ENCODE measurements around the gene DROSHA.

The DROSHA gene

DNA sequence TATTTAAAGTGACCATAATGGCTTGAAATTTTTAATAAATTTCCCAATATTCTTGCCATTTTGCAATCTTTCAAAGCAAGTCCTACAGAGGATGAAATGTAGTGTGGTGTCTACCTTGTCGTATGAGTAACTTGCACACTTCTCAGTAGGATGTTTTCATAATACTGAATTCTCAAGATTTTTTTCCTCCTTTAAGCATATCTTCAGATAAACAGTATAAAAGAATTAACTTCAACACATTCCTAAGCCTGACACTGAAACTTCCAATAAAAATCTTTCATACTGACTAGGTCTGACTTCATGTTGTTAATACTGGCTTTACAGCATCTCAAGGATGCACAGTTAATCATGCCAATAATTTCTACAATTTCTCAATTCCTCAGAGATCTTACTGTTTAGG lies 62.0 kb downstream of the DROSHA start:
- no peak for DNase-seq (ENCODE audit: low spot score)

- no peak for DNase-seq (ENCODE audit: low spot score)
Measured at GRCh38 chr5:31469466-31469865, 62.4 kb downstream of the DROSHA start.

DNA sequence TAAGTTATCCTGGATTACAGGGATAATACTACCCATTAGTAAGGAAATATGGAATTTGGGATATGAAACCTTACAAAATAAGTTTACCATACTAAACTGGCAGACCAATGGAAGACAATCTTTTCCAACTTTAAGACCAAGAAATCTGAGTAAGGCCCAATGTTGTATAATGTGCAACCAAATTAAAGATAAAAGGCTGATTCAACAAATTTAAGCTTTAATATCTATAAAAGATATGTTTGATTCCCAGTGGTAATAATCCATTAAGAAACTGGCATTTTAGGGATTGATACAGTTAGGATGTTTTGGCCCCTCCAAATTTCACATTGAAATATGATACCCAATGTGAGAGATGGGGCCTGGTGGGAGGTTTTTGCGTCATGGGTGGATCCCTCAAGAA lies 66.6 kb downstream of the DROSHA start:
- no peak for DNase-seq (ENCODE audit: low spot score)

GRCh38 chr5:31464081-31464480 lies 67.8 kb downstream of the DROSHA start:
- DNase-seq (ENCODE audit: low spot score) = no peak

- DNase-seq (ENCODE audit: low spot score) = no peak
Measured at GRCh38 chr5:31463351-31463750, 68.5 kb downstream of the DROSHA start.

DNA sequence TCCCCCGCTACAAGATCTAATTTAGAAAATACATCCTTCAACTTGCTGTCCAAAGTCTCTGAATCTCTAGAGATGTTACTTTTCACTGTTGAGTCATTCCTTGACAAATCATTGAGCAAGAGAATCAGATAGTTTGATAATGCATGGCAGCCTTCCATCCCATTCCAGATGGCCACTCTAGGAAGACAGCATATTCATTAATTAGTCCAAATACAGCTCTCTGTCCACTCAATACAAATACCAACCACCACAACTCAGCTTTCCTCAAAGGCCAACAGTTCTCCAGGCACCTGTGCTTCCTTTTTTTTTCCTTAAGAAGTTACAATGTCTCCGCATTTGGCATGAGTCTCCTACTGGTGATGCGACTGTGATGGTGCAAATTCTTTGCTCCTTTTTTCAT lies 72.3 kb downstream of the DROSHA start:
- DNase-seq (ENCODE audit: low spot score) = no peak

DNA sequence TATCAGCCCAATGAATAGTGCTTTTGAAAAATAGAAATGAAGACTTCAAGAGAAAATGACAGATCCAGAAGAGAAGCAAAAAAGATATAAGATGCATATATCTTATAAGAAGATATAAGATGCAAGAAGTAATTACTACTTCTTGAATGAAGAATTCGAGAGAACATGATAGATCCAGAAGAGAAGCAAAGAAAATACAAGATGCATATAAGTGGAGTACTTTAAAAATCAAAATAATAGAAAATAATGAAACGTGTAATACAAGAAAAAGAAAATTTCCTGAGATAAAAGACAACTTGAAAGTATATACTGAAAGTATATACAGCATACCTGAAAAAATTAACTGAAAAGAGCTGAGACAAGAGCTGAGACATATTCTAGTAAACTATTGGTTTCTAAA lies 76.7 kb downstream of the DROSHA start:
- no peak for DNase-seq (ENCODE audit: low spot score)

- no peak for DNase-seq (ENCODE audit: low spot score)
Measured at GRCh38 chr5:31453522-31453921, 78.4 kb downstream of the DROSHA start.

DNA sequence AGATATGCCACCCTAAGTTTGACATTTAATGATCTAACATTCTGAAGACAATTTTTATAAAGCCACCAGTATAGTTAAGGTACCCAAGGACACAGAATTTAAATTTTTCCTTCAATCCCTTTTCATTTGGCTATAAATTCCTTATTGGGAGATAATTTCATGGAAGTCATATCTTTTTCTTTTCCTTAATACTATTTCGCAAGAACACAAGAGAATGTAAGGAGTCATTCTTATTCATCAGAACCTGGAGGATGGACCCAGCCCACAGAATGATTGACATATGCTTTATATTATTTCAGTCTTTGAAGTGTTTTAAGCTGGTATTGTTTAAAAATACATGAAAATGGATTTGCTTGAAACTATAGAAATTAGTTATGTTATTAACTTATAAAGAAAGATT lies 79.6 kb downstream of the DROSHA start:
- DNase-seq (ENCODE audit: low spot score) = no peak

DNA sequence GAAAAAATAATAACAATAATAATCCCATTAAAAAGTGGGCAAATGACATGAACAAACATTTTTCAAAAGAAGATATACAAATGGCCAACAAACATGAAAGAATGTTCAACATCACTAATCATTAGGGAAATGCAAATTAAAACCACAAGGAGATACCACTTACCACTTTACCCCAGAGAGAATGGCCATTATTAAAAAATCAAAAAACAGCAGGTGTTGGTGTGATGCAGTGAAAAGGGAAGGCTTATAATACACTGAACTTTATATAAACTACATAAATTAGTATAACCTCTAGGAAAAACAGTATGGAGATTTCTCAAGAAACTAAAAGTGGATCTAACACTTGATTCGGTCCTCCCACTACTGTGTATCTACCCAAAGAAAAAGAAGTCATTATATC lies 81.9 kb downstream of the DROSHA start:
- no peak for DNase-seq (ENCODE audit: low spot score)

DNA sequence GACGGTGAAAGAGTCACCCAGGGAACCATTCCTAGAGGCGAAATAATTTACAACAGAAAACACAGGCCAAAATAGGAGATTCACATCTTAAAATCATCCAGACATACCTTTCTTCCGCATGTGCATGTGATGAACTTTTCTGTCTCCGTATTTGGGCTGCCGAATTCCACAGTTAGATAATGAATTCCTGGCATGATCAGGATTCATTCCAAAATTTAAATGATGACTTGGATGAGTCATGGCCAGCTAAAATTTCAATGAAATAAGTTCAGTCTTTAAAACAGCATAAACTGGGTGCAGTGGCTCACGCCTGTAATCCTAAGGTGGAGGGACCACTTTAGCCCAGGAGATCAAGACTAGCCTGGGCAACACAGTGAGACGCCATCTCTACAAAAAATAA lies 82.7 kb downstream of the DROSHA start:
- DNase-seq (ENCODE audit: low spot score) = no peak

- no peak for DNase-seq (ENCODE audit: low spot score)
Measured at GRCh38 chr5:31445041-31445600, 86.8 kb downstream of the DROSHA start.

GRCh38 chr5:31443572-31443971 lies 88.3 kb downstream of the DROSHA start:
- no peak for DNase-seq (ENCODE audit: low spot score)

- DNase-seq (ENCODE audit: low spot score) = no peak
Measured at GRCh38 chr5:31442058-31442745, 89.7 kb downstream of the DROSHA start.

DNA sequence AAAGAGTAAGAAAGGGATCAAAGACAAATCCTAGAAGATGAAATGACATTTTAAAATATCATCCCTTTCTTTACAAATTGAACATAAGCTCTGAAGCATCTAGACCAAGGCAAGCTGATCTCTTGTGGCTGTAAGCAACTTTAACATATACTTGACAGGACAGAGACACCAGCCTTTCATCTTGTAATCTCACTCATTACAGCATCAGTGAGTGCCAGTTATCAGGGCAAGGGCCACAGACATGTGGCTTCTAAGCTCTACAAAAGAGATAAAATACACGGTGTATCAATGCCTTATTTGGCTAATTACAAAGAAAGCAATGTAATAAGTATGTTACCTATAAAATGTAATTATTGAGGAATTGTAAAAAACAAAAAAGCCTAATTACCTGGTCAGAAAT lies 95.0 kb downstream of the DROSHA start:
- no peak for DNase-seq (ENCODE audit: low spot score)

GRCh38 chr5:31435730-31436129 lies 96.2 kb downstream of the DROSHA start:
- no peak for DNase-seq (ENCODE audit: low spot score)

GRCh38 chr5:31434898-31435297 lies 97.0 kb downstream of the DROSHA start:
- DNase-seq (ENCODE audit: low spot score) = no peak

- no peak for DNase-seq (ENCODE audit: low spot score)
Measured at GRCh38 chr5:31433229-31433628, 98.7 kb downstream of the DROSHA start.

- no peak for DNase-seq (ENCODE audit: low spot score)
Measured at GRCh38 chr5:31427724-31428309, 104.1 kb downstream of the DROSHA start.

GRCh38 chr5:31427013-31427723 lies 104.7 kb downstream of the DROSHA start:
- no peak for DNase-seq (ENCODE audit: low spot score)

GRCh38 chr5:31421806-31422586 lies 109.9 kb downstream of the DROSHA start:
- no peak for DNase-seq (ENCODE audit: low spot score)

DNA sequence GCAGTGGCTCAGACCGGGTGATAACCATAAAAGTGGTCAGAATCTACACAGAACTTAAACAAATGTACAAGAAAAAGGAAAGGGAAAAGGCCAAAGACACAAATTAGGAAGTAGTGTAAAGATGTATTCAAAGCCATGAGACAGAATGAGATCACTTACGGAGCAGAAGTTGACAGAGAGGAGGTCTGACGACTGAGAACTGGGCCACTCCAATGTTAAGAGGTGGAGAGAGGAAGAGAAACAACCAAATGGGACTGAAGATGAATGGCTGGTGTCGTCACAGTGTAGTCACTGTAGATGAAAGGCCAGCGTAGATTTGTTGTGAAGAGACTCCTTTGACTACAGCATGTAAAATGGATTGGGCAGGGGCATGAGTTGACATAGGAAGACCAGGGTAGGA lies 114.4 kb downstream of the DROSHA start:
- no peak for DNase-seq (ENCODE audit: low spot score)

All from pons (tissue), 1 donor.